NT2/D1 (cell line): ENCODE measurements around the gene CELSR1.

Source experiments
- YY1 ChIP-seq: IDR thresholded peaks from 2 replicates; pipeline ENCODE4 v1.6.1; 2011; ENCODE audit not compliant: insufficient read length, insufficient read depth
- ZNF274 ChIP-seq: IDR thresholded peaks from 2 replicates; pipeline ENCODE4 v1.6.1; 2011; ENCODE audit warnings: mild to moderate bottlenecking, low read depth, low read length

DNA sequence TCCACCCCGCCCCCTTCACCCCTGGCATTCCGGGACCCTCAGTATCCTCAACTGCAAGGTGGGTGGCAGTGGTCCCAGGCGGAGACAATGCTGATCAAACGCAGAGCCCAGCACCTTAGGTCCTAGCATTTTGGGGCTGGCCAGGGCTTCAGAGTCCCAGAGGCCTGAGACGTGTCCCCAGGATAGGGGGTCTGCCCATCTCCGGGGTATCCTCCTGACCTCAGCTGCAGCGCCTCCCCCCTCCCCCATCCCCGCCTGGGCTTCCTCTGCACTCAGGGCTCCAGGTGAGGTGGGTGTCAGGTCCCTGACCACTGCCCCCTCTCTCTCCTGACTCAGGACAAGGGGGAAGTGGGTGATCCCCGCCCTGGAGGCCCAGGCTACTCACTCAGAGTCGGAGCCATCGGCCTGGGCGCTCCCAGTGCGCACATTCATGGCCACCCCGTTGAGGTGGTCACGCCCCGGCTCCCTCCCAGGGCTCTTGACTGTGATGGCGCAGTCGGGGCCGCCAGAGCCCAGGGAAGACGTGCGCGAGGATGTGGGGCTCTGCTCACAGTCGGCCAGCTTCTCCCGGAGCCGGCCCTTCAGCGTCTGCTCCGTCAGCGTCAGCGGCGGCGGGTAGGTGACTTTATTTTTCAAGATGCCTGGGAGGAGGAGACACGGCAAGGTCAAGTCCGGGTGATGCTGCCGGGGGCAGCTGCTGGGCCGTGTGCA lies 173.7 kb downstream of the CELSR1 start:
- TF ChIP-seq YY1: no peak
- no peak for TF ChIP-seq ZNF274
